Measurements from ENCODE around the gene ZNF142.
"Not testable (repeated sequence)": the region's sequence is repeated elsewhere in the genome, so short reads cannot be mapped to it uniquely, and the experiment has no call there.

The ZNF142 gene

GRCh38 chr2:218659258-218659987 is at the start of gene ZNF142, which contains the start of gene BCS1L:
Gene ZNF142, minus strand, starts transcription at chr2:218659623. Its CDS starts 3,194 bp downstream, at chr2:218656429.
Gene BCS1L, plus strand, starts transcription at chr2:218659683. Its CDS starts 1,305 bp downstream, at chr2:218660988.
- peak within 1 kb of the TSS; percentile 64 for H3K27ac ChIP-seq
- DNase-seq (ENCODE audit: low read depth, low spot score): peak; percentile 33

GRCh38 chr2:218708086-218708485 is 48.7 kb upstream of the ZNF142 start:
- DNase-seq (ENCODE audit: low read depth, low spot score): no peak

GRCh38 chr2:218703341-218703740 is 43.9 kb upstream of the ZNF142 start:
- no peak overlapping the region for H3K27ac ChIP-seq
- DNase-seq (ENCODE audit: low read depth, low spot score): no peak

More at GRCh38 chr2:218708086-218708485, 48.7 kb upstream of the ZNF142 start:
- no peak overlapping the region for H3K27ac ChIP-seq

GRCh38 chr2:218701806-218702205 is 42.4 kb upstream of the ZNF142 start:
- no peak for DNase-seq (ENCODE audit: low read depth, low spot score)
- H3K27ac ChIP-seq: no peak overlapping the region

- no peak for DNase-seq (ENCODE audit: low read depth, low spot score)
- H3K27ac ChIP-seq: no peak overlapping the region
These were observed 39.5 kb upstream of the ZNF142 start for GRCh38 chr2:218698885-218699284.

GRCh38 chr2:218694405-218695145 is 35.2 kb upstream of the ZNF142 start:
- H3K27ac ChIP-seq: no peak overlapping the region
- DNase-seq (ENCODE audit: low read depth, low spot score): no peak

GRCh38 chr2:218691234-218691633 is 31.8 kb upstream of the ZNF142 start:
- DNase-seq (ENCODE audit: low read depth, low spot score): no peak
- H3K27ac ChIP-seq: no peak overlapping the region

- not testable (repeated sequence) for H3K27ac ChIP-seq
- DNase-seq (ENCODE audit: low read depth, low spot score): peak; percentile 20
These were observed 28.1 kb upstream of the ZNF142 start for GRCh38 chr2:218687400-218688060.

- DNase-seq (ENCODE audit: low read depth, low spot score): no peak
- no peak overlapping the region for H3K27ac ChIP-seq
These were observed 20.6 kb upstream of the ZNF142 start for GRCh38 chr2:218680061-218680460.

GRCh38 chr2:218679119-218679518 is 19.7 kb upstream of the ZNF142 start:
- DNase-seq (ENCODE audit: low read depth, low spot score): no peak
- H3K27ac ChIP-seq: no peak overlapping the region

- H3K27ac ChIP-seq: peak within 1 kb of the TSS; percentile 83
- peak; percentile 12 for DNase-seq (ENCODE audit: low read depth, low spot score)
These were observed 12.5 kb upstream of the ZNF142 start, which contains the start of the genes RNF25 and STK36 for GRCh38 chr2:218671654-218672566. Gene RNF25, minus strand, starts transcription at chr2:218672002. Its CDS starts 32 bp downstream, at chr2:218671970. Gene STK36, plus strand, starts transcription at chr2:218672086. Its CDS starts 744 bp downstream, at chr2:218672830.

- DNase-seq (ENCODE audit: low read depth, low spot score): peak; percentile 20
- H3K27ac ChIP-seq: peak overlapping the region; percentile 83
These were observed 11.8 kb upstream of the ZNF142 start for GRCh38 chr2:218671097-218671653.

- no peak overlapping the region for H3K27ac ChIP-seq
These were observed 5.2 kb upstream of the ZNF142 start for GRCh38 chr2:218664653-218665052.

GRCh38 chr2:218663901-218664300 is 4.5 kb upstream of the ZNF142 start:
- DNase-seq (ENCODE audit: low read depth, low spot score): no peak
- no peak overlapping the region for H3K27ac ChIP-seq

More at GRCh38 chr2:218664653-218665052, 5.2 kb upstream of the ZNF142 start:
- no peak for DNase-seq (ENCODE audit: low read depth, low spot score)

GRCh38 chr2:218662827-218663226 is 3.4 kb upstream of the ZNF142 start:
- DNase-seq (ENCODE audit: low read depth, low spot score): no peak
- H3K27ac ChIP-seq: no peak overlapping the region

GRCh38 chr2:218662377-218662776 is 3.0 kb upstream of the ZNF142 start:
- no peak for DNase-seq (ENCODE audit: low read depth, low spot score)

GRCh38 chr2:218659988-218660358 is 550 bp upstream of the ZNF142 start:
- H3K27ac ChIP-seq: peak overlapping the region; percentile 64
- no peak for DNase-seq (ENCODE audit: low read depth, low spot score)

More at GRCh38 chr2:218662377-218662776, 3.0 kb upstream of the ZNF142 start:
- H3K27ac ChIP-seq: no peak overlapping the region

- DNase-seq (ENCODE audit: low read depth, low spot score): no peak
- H3K27ac ChIP-seq: peak overlapping the region; percentile 64
These were observed 659 bp downstream of the ZNF142 start for GRCh38 chr2:218658671-218659257.

GRCh38 chr2:218655751-218656150 is 3.7 kb downstream of the ZNF142 start:
- DNase-seq (ENCODE audit: low read depth, low spot score): no peak
- H3K27ac ChIP-seq: no peak overlapping the region
